Measurements from ENCODE around the gene PTOV1.

DNA sequence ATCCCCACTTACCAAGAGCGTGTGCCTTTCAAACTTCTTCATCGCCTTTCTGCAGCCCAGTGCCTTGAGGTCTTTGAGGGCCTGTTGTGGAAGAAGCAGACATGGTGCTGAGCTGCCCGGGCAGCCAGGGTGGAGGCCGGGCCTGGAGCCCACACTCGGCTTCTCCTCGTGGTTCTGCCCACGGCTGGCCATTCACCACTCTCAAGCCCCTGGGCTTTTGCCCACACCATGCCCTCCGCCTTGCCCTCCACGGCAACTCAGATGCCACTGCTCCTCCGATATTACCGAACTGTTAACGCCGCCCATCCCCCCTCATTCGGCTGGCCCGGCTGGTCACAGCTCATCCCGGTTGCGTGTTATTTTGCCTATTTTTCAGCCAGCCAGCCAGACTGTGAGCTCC lies 40.4 kb downstream of the PTOV1 start:
- TF ChIP-seq, protein P1, sequence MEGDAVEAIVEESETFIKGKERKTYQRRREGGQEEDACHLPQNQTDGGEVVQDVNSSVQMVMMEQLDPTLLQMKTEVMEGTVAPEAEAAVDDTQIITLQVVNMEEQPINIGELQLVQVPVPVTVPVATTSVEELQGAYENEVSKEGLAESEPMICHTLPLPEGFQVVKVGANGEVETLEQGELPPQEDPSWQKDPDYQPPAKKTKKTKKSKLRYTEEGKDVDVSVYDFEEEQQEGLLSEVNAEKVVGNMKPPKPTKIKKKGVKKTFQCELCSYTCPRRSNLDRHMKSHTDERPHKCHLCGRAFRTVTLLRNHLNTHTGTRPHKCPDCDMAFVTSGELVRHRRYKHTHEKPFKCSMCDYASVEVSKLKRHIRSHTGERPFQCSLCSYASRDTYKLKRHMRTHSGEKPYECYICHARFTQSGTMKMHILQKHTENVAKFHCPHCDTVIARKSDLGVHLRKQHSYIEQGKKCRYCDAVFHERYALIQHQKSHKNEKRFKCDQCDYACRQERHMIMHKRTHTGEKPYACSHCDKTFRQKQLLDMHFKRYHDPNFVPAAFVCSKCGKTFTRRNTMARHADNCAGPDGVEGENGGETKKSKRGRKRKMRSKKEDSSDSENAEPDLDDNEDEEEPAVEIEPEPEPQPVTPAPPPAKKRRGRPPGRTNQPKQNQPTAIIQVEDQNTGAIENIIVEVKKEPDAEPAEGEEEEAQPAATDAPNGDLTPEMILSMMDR (IDR thresholded peaks at IDR 0.05), result no peak
- TF ChIP-seq POLR2A (IDR thresholded peaks at IDR 0.05) (no peak), POLR2AphosphoS5 (IDR thresholded peaks at IDR 0.05) (no peak)

Measured in gastroesophageal sphincter (tissue), 3 donors.